ENCODE data around the gene OGG1.

The OGG1 gene

DNA sequence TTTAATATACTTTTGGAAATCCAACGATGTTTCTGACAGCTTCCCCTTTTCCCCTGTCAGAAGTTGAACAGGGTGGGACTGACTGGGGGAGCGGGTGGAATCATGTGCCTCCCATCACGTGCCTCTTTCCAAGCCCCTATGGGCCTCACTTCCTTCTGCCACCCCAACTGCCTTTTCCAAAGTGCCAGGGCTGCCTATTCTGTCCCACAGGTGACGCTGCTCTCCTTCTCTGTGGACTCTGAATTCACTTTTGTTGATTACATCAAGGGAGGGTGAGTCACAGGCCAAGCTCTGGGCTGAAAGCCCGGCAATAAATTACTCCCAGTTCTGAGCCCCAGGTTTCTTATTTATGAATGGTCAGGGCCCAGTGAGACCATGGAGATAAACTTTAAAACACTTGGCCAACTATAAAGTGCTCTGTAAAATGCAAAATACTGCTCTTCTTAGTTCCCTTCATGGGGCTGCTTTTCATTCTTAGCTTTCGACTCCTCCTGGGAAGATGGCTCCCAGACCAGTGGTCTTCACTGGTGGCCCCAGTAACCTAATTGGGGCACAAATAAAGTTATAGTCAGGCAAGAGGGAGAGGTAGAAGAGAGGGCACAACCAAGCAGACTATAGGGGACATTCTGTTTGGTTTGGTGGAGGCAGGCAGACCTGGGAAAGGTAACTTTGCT is 33.9 kb upstream of the OGG1 start:
- no peaks in the 10 kb centered on the region for H3K36me3 ChIP-seq
- no peaks in the 10 kb centered on the region; the same call in 1 of the 2 replicates for H3K4me1 ChIP-seq
- TF ChIP-seq, protein P1, sequence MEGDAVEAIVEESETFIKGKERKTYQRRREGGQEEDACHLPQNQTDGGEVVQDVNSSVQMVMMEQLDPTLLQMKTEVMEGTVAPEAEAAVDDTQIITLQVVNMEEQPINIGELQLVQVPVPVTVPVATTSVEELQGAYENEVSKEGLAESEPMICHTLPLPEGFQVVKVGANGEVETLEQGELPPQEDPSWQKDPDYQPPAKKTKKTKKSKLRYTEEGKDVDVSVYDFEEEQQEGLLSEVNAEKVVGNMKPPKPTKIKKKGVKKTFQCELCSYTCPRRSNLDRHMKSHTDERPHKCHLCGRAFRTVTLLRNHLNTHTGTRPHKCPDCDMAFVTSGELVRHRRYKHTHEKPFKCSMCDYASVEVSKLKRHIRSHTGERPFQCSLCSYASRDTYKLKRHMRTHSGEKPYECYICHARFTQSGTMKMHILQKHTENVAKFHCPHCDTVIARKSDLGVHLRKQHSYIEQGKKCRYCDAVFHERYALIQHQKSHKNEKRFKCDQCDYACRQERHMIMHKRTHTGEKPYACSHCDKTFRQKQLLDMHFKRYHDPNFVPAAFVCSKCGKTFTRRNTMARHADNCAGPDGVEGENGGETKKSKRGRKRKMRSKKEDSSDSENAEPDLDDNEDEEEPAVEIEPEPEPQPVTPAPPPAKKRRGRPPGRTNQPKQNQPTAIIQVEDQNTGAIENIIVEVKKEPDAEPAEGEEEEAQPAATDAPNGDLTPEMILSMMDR (IDR thresholded peaks at IDR 0.05; ENCODE audit: low read depth, low read length), result peak; percentile 58
- H3K9me3 ChIP-seq, result no peaks in the 10 kb centered on the region
- peak; percentile 59 for DNase-seq
- no peak overlapping the region for H3K4me3 ChIP-seq (ENCODE audit: low read depth, low read length)
- H3K27me3 ChIP-seq, result no peaks in the 10 kb centered on the region; the same call in 1 of the 2 replicates

GRCh38 chr3:9716801-9717555 is 32.8 kb upstream of the OGG1 start:
- TF ChIP-seq, protein P1 (IDR thresholded peaks at IDR 0.05; ENCODE audit: low read depth, low read length), result no peak
- H3K4me3 ChIP-seq (ENCODE audit: low read depth, low read length), result no peak overlapping the region

DNA sequence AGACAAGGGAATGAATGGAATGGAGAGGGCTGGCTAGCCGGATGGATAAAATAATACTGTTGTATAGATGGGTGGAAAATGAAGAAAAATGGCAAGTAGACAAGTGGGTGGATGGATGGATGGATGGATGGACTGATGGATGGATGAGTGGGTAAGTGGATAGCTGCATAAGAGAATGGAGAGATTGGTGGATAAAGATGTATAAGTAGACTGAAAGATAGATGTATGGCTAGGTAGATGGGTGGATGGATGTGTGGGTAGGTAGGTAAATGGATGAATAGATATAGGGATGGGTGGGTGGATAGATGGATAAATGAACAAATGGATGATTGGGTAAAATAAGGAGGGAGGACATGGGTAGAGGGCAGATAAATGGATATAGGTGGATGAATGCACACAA is 32.2 kb upstream of the OGG1 start:
- Histone ChIP-seq H3K9me3 (no peaks in the 10 kb centered on the region), H3K36me3 (no peaks in the 10 kb centered on the region), H3K4me3 (ENCODE audit: low read depth, low read length) (no peak overlapping the region), H3K4me1 (no peaks in the 10 kb centered on the region; the same call in 1 of the 2 replicates), H3K27me3 (no peaks in the 10 kb centered on the region; the same call in 1 of the 2 replicates)
- DNase-seq, result no peak
- TF ChIP-seq, protein P1 (IDR thresholded peaks at IDR 0.05; ENCODE audit: low read depth, low read length), result no peak

More at GRCh38 chr3:9716801-9717555, 32.8 kb upstream of the OGG1 start:
- Histone ChIP-seq H3K36me3 (no peaks in the 10 kb centered on the region), H3K9me3 (no peaks in the 10 kb centered on the region), H3K27me3 (no peaks in the 10 kb centered on the region; the same call in 1 of the 2 replicates), H3K4me1 (no peaks in the 10 kb centered on the region; the same call in 1 of the 2 replicates)
- DNase-seq, result no peak

DNA sequence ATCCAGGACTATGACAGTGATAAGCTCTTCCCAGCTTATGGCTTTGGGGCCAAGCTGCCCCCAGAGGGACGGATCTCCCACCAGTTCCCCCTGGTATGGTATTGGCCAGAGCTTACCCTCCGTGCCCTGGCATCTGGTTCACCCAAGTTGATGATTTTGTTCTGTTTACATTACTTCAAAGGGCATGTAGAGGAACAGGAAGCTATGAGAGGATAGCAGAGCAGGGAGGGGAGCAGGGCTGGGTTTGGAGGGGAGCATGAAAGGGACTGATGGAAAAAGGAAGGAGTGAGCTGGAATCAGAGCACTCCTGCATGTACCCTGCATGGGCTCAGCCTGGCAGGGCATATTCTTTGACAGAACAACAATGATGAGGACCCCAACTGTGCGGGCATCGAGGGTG is 31.6 kb upstream of the OGG1 start:
- H3K9me3 ChIP-seq, result no peaks in the 10 kb centered on the region

DNA sequence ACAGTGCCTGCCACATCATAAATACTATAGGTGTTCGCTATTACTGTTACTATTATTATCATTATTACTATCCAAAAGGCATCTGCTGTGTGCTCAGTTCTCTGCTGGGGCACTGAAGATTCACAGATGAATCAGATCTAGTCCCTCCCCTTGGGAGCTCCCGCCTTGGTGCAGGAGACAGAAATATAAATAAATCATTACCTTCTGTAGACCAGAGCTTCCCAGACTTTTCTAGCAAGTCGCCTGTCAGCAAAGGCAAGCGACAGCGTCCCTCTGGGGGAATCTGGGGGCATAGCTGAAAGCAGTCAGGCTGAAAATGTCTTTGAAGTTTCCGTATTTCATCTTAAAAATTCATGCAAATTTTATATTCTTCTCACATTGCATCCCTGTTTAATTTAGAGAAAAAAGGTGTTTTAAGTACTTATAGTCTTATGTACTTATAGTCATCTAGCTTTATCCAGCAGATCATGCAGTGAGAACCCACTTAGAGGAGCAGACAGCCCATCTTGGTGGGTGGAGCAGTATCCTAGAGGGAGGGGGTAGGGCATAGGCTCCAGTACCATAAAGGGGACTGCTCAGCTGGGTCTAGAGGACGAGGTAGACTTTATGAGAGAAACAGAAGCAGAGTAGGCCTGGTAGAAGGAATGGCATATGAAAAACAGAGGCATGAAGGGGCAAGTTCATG is 28.6 kb upstream of the OGG1 start:
- H3K36me3 ChIP-seq, result no peaks in the 10 kb centered on the region
- no peaks in the 10 kb centered on the region for H3K9me3 ChIP-seq
- no peaks in the 10 kb centered on the region for H3K27me3 ChIP-seq
- H3K4me3 ChIP-seq (ENCODE audit: low read depth, low read length), result no peak overlapping the region
- no peaks in the 10 kb centered on the region; the same call in 1 of the 2 replicates for H3K4me1 ChIP-seq
- TF ChIP-seq, protein P1 (IDR thresholded peaks at IDR 0.05; ENCODE audit: low read depth, low read length), result no peak
- peak; percentile 17 for DNase-seq

More for the DNA sequence above, 31.6 kb upstream of the OGG1 start:
- DNase-seq, result no peak
- no peak overlapping the region for H3K4me3 ChIP-seq (ENCODE audit: low read depth, low read length)
- no peaks in the 10 kb centered on the region; the same call in 1 of the 2 replicates for H3K4me1 ChIP-seq
- TF ChIP-seq, protein P1 (IDR thresholded peaks at IDR 0.05; ENCODE audit: low read depth, low read length), result no peak
- H3K36me3 ChIP-seq, result no peaks in the 10 kb centered on the region
- H3K27me3 ChIP-seq, result no peaks in the 10 kb centered on the region

Measured in BE2C (cell line).